H9 (cell line): ENCODE measurements around the gene FAM20A. TPM values are rescaled to one million over a fixed set of nuclear protein-coding genes. Genes with fewer than 3 reads are reported as not detected.

Source experiments
- DNase-seq: peaks from one replicate; pipeline ENCODE4 v3.0.0-alpha.2; 2017
- H2AFZ ChIP-seq: one replicate; pipeline ENCODE4 v1.6.1; 2013; ENCODE audit warnings: mild to moderate bottlenecking, low read length, control low read depth, moderate library complexity
- H2AK5ac ChIP-seq: 2 replicates; pipeline ENCODE4 v1.6.1; 2013; ENCODE audit warnings: low read length, control low read depth, mixed read lengths; ENCODE audit not compliant: insufficient read length
- H2BK120ac ChIP-seq: one replicate; pipeline ENCODE4 v1.6.1; 2013; ENCODE audit warnings: low read depth, mild to moderate bottlenecking, low read length, control low read depth, inconsistent platforms; ENCODE audit not compliant: poor library complexity, severe bottlenecking
- H2BK12ac ChIP-seq: 2 replicates; pipeline ENCODE4 v1.6.1; 2013; ENCODE audit warnings: low read length, control low read depth, mixed read lengths, low read depth; ENCODE audit not compliant: insufficient read length
- H2BK15ac ChIP-seq: 2 replicates; pipeline ENCODE4 v1.6.1; 2013; ENCODE audit warnings: low read depth, low read length, control low read depth
- H2BK20ac ChIP-seq: one replicate; pipeline ENCODE4 v1.6.1; 2013; ENCODE audit warnings: low read depth, mild to moderate bottlenecking, low read length, control low read depth, inconsistent platforms; ENCODE audit not compliant: poor library complexity, severe bottlenecking
- H2BK5ac ChIP-seq: 2 replicates; pipeline ENCODE4 v1.6.1; 2013; ENCODE audit warnings: low read length, control low read depth, mixed read lengths; ENCODE audit not compliant: insufficient read length
- H3K14ac ChIP-seq: 2 replicates; pipeline ENCODE4 v1.6.1; 2013; ENCODE audit warnings: low read length, control low read depth; ENCODE audit not compliant: insufficient read depth
- H3K18ac ChIP-seq: 2 replicates; pipeline ENCODE4 v1.6.1; 2013; ENCODE audit warnings: low read depth, mild to moderate bottlenecking, mixed read lengths, low read length, control low read depth; ENCODE audit not compliant: insufficient read length
- H3K23ac ChIP-seq: 2 replicates; pipeline ENCODE4 v1.6.1; 2013; ENCODE audit warnings: low read length, control low read depth, mixed read lengths, low read depth; ENCODE audit not compliant: insufficient read length
- H3K23me2 ChIP-seq: 2 replicates; pipeline ENCODE4 v1.6.1; 2013; ENCODE audit warnings: low read depth, mild to moderate bottlenecking, mixed read lengths, low read length, control low read depth; ENCODE audit not compliant: insufficient read length, poor library complexity, severe bottlenecking
- H3K27ac ChIP-seq: 2 replicates; pipeline ENCODE4 v1.5.1; 2013; ENCODE audit warnings: low read length, control low read depth, mixed read lengths, low read depth; ENCODE audit not compliant: insufficient read length
- H3K27me3 ChIP-seq: 2 replicates; pipeline ENCODE4 v1.6.1; 2013; ENCODE audit warnings: low read length, control low read depth, inconsistent platforms; ENCODE audit not compliant: insufficient read depth
- H3K4ac ChIP-seq: 2 replicates; pipeline ENCODE4 v1.6.1; 2013; ENCODE audit warnings: low read depth, mild to moderate bottlenecking, control low read depth, inconsistent platforms, low read length, moderate library complexity
- H3K4me1 ChIP-seq: 2 replicates; pipeline ENCODE4 v1.6.1; 2013; ENCODE audit warnings: low read length, control low read depth, inconsistent platforms; ENCODE audit not compliant: insufficient read depth
- H3K4me2 ChIP-seq: 2 replicates; pipeline ENCODE4 v1.6.1; 2013; ENCODE audit warnings: low read length, control low read depth, mixed read lengths; ENCODE audit not compliant: insufficient read length, insufficient read depth
- H3K56ac ChIP-seq: 2 replicates; pipeline ENCODE4 v1.6.1; 2013; ENCODE audit warnings: low read depth, mild to moderate bottlenecking, mixed read lengths, low read length, control low read depth; ENCODE audit not compliant: insufficient read length
- H3K79me1 ChIP-seq: 2 replicates; pipeline ENCODE4 v1.6.1; 2013; ENCODE audit warnings: low read depth, mild to moderate bottlenecking, moderate library complexity, low read length, control low read depth, inconsistent platforms; ENCODE audit not compliant: insufficient read depth, poor library complexity, severe bottlenecking
- H3K79me2 ChIP-seq: 2 replicates; pipeline ENCODE4 v1.6.1; 2013; ENCODE audit warnings: low read length, control low read depth, inconsistent platforms; ENCODE audit not compliant: insufficient read depth
- H3K9ac ChIP-seq: 2 replicates; pipeline ENCODE4 v1.6.1; 2013; ENCODE audit warnings: low read length, control low read depth, mixed read lengths; ENCODE audit not compliant: insufficient read length; ENCODE audit errors: extremely low read depth
- H3K9me3 ChIP-seq: one replicate; pipeline ENCODE4 v1.6.1; 2013; ENCODE audit warnings: low read depth, low read length, inconsistent platforms; ENCODE audit not compliant: control insufficient read depth
- H3T11ph ChIP-seq: one replicate; pipeline ENCODE4 v1.6.1; 2013; ENCODE audit warnings: mild to moderate bottlenecking, low read length, control low read depth, inconsistent platforms
- H4K20me1 ChIP-seq: one replicate; pipeline ENCODE4 v1.6.1; 2013; ENCODE audit not compliant: control insufficient read depth, insufficient read length, insufficient read depth
- H4K5ac ChIP-seq: 2 replicates; pipeline ENCODE4 v1.6.1; 2013; ENCODE audit warnings: low read depth, mild to moderate bottlenecking, mixed read lengths, low read length, control low read depth; ENCODE audit not compliant: insufficient read length
- H4K8ac ChIP-seq: replicated peaks from 2 replicates; pipeline ENCODE4 v1.6.1; 2013; ENCODE audit warnings: low read length, control low read depth, mixed read lengths, low read depth; ENCODE audit not compliant: insufficient read length
- H4K91ac ChIP-seq: 2 replicates; pipeline ENCODE4 v1.6.1; 2013; ENCODE audit warnings: low read depth, mild to moderate bottlenecking, moderate library complexity, mixed read lengths, low read length, control low read depth; ENCODE audit not compliant: insufficient read length
- H3K27ac Mint-ChIP-seq, 3 experiments: 2 replicates in 2 of 3; 3 replicates in 1 of 3; pipeline ENCODE4 v1.8.0; 2020 to 2021; ENCODE audit warnings: mixed read lengths in 3 of 3, mild to moderate bottlenecking in 1 of 3, moderate library complexity in 1 of 3
- H3K27me3 Mint-ChIP-seq: 2 replicates; pipeline ENCODE4 v1.8.0; 2021; ENCODE audit warnings: low read depth, mild to moderate bottlenecking, moderate library complexity, mixed read lengths
- H3K36me3 Mint-ChIP-seq, 3 experiments: 2 replicates in 2 of 3; 3 replicates in 1 of 3; pipeline ENCODE4 v1.8.0; 2020 to 2021; ENCODE audit warnings: low read depth in 3 of 3, mixed read lengths in 3 of 3; ENCODE audit not compliant: insufficient read depth in 1 of 3
- H3K4me1 Mint-ChIP-seq, 2 experiments: 2 replicates each; pipeline ENCODE4 v1.8.0; 2020; ENCODE audit warnings: mixed read lengths in 2 of 2
- H3K4me3 Mint-ChIP-seq, 2 experiments: 2 replicates in 1 of 2; 3 replicates in 1 of 2; pipeline ENCODE4 v1.8.0; 2020 to 2021; ENCODE audit warnings: mild to moderate bottlenecking in 2 of 2, mixed read lengths in 2 of 2, moderate library complexity in 1 of 2
- H3K9me3 Mint-ChIP-seq, 2 experiments: 2 replicates in 1 of 2; 3 replicates in 1 of 2; pipeline ENCODE4 v1.8.0; 2020; ENCODE audit warnings: mild to moderate bottlenecking in 2 of 2, mixed read lengths in 2 of 2, moderate library complexity in 1 of 2
- CTCF ChIP-seq: fragments of 200-600 bp; sonication (generic); conservative IDR thresholded peaks from 3 replicates; pipeline ENCODE4 v1.8.0; 2021; ENCODE audit warnings: antibody characterized with exemption, mild to moderate bottlenecking
- WGBS: extraction: QIAGEN DNeasy Blood & Tissue Kit; methylation state at CpG from one replicate; pipeline ENCODE4 v1.1.7; 2013; ENCODE audit warnings: missing lambda C conversion rate, low lambda C conversion rate, mixed read lengths; ENCODE audit not compliant: insufficient read length; ENCODE audit errors: extremely low coverage; 5-methylcytosine and 5-hydroxymethylcytosine counted together
- total RNA-seq: library from RNA; stranded (reverse); gene quantifications from 2 replicates; pipeline ENCODE4 v1.2.1, GENCODE V29; 2021

Gene FAM20A
- total RNA-seq, 1 experiment from 2014 or later = 34.4 TPM

- no peak for TF ChIP-seq CTCF
- H3K27me3 Mint-ChIP-seq = no peaks in the 10 kb centered on the region; the same call in 1 of the 2 replicates
- no peak overlapping the region for H2BK12ac ChIP-seq
Measured at GRCh38 chr17:68542698-68543463, 58.3 kb downstream of the FAM20A start.

More at GRCh38 chr17:68542698-68543463, 58.3 kb downstream of the FAM20A start:
- DNase-seq = no peak
- Histone ChIP-seq H4K20me1 (no peaks in the 10 kb centered on the region), H4K5ac (no peak overlapping the region), H3K23ac (no peak overlapping the region), H4K91ac (no peak overlapping the region), H3K9me3 (no peaks in the 10 kb centered on the region), H3K4ac (no peak overlapping the region), H3K4me2 (no peak overlapping the region), H3T11ph (no peak overlapping the region), H3K9ac (no peak overlapping the region), H2BK5ac (no peak overlapping the region), H2BK120ac (no peak overlapping the region), H2BK15ac (no peak overlapping the region), H2AFZ (no peak overlapping the region), H3K4me1 (no peaks in the 10 kb centered on the region), H3K18ac (no peak overlapping the region), H3K79me2 (no peaks in the 10 kb centered on the region), H2AK5ac (no peak overlapping the region), H2BK20ac (no peak overlapping the region), H3K27ac (no peak overlapping the region), H3K14ac (no peak overlapping the region), H3K27me3 (no peaks in the 10 kb centered on the region), H3K56ac (no peak overlapping the region), H3K23me2 (no peaks in the 10 kb centered on the region), H3K79me1 (no peaks in the 10 kb centered on the region), H4K8ac (no peak overlapping the region)
- H3K4me3 Mint-ChIP-seq = no peak overlapping the region
- peaks cover 2 to 5% of the 10 kb centered on the region in 2 experiments; a peak in 4 of 5 replicates for H3K9me3 Mint-ChIP-seq
- no CpG with 5 or more reads among the region's 13 CpGs for WGBS
- peaks cover 8 to 61% (median 61%) of the 10 kb centered on the region in 3 experiments for H3K36me3 Mint-ChIP-seq
- H3K27ac Mint-ChIP-seq = 0 out of 7 replicates have a peak overlapping the region, but pooled peaks of 1 of the 3 experiments have one; percentile 7
- no peaks in the 10 kb centered on the region for H3K4me1 Mint-ChIP-seq
